M059J (cell line): ENCODE data around the gene POLD3. TPM values are rescaled to one million over a fixed set of nuclear protein-coding genes. Genes with fewer than 3 reads are reported as not detected.
A peak's percentile ranks its signal among the peaks of the same experiment; 100 is the strongest.
"Not testable (repeated sequence)": the region's sequence is repeated elsewhere in the genome, so short reads cannot be mapped to it uniquely, and the experiment has no call there.

ENCODE experiments used
- DNase-seq: peaks from one replicate; pipeline ENCODE4 v3.0.0-alpha.2; 2012; ENCODE audit warnings: low read depth
- total RNA-seq: library from RNA; depleted of rRNA; stranded (reverse); fragments of >200 nt; shearing (Covaris generic); gene quantifications from 2 replicates; pipeline ENCODE4 v1.2.3, GENCODE V29; 2014

Gene POLD3
- total RNA-seq, 1 experiment from 2014 or later = 37.4 TPM

GRCh38 chr11:74581954-74582547, 10.3 kb upstream of the POLD3 start:
- DNase-seq = no peak

- DNase-seq = no peak
Measured at GRCh38 chr11:74583024-74583624, 9.3 kb upstream of the POLD3 start.

- not testable (repeated sequence) for DNase-seq
Measured at GRCh38 chr11:74590492-74590891, 1.9 kb upstream of the POLD3 start.

- DNase-seq = no peak
Measured at GRCh38 chr11:74592063-74592440, 330 bp upstream of the POLD3 start.

- no peak for DNase-seq
Measured at GRCh38 chr11:74593463-74593862, 1.1 kb downstream of the POLD3 start.

- no peak for DNase-seq
Measured at GRCh38 chr11:74602637-74603556, 10.5 kb downstream of the POLD3 start.

GRCh38 chr11:74603845-74604244, 11.5 kb downstream of the POLD3 start:
- no peak for DNase-seq

GRCh38 chr11:74604311-74604710, 11.9 kb downstream of the POLD3 start:
- no peak for DNase-seq

- no peak for DNase-seq
Measured at GRCh38 chr11:74605403-74605802, 13.0 kb downstream of the POLD3 start.

GRCh38 chr11:74608431-74608830, 16.0 kb downstream of the POLD3 start:
- no peak for DNase-seq

- peak; percentile 49 for DNase-seq
Measured at GRCh38 chr11:74611369-74611861, 19.0 kb downstream of the POLD3 start.

- DNase-seq = no peak
Measured at GRCh38 chr11:74612877-74613276, 20.5 kb downstream of the POLD3 start.

GRCh38 chr11:74615311-74615710, 22.9 kb downstream of the POLD3 start:
- no peak for DNase-seq

GRCh38 chr11:74615988-74616387, 23.6 kb downstream of the POLD3 start:
- DNase-seq = no peak

- DNase-seq = no peak
Measured at GRCh38 chr11:74620531-74620930, 28.1 kb downstream of the POLD3 start.

GRCh38 chr11:74626130-74626529, 33.7 kb downstream of the POLD3 start:
- DNase-seq = no peak

- no peak for DNase-seq
Measured at GRCh38 chr11:74626604-74627003, 34.2 kb downstream of the POLD3 start.

GRCh38 chr11:74627381-74627780, 35.0 kb downstream of the POLD3 start:
- no peak for DNase-seq

- DNase-seq = no peak
Measured at GRCh38 chr11:74630043-74630442, 37.7 kb downstream of the POLD3 start.

- DNase-seq = no peak
Measured at GRCh38 chr11:74633406-74634393, 41.3 kb downstream of the POLD3 start.

- DNase-seq = peak; percentile 73
Measured at GRCh38 chr11:74634537-74634936, 42.2 kb downstream of the POLD3 start.
